ENCODE data around the gene CEP164. TPM values are rescaled to one million over a fixed set of nuclear protein-coding genes. Genes with fewer than 3 reads are reported as not detected.

The CEP164 gene
- total RNA-seq, 1 experiment from 2014 or later, result 21.0 TPM

DNA sequence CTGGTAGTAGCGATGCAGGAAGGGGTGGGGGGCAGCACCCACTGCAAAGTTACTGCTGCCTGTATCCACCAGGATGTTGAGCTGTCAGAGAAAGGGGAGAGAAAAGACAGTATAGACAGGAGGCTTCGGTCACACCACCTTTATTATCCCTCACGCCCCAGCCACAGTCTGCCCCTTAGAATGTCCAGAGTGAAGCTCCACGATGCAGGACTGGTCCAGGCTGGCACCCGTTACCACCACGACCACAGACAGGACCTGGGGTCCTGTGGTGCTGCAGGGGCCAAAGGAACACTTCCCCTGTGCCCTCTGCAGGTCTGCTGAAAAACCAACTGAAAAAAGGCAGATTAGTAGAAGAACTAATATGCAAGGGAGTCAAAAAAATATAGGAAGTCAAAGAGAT, 30.8 kb upstream of the CEP164 start (continued):
- TF ChIP-seq, protein P1, sequence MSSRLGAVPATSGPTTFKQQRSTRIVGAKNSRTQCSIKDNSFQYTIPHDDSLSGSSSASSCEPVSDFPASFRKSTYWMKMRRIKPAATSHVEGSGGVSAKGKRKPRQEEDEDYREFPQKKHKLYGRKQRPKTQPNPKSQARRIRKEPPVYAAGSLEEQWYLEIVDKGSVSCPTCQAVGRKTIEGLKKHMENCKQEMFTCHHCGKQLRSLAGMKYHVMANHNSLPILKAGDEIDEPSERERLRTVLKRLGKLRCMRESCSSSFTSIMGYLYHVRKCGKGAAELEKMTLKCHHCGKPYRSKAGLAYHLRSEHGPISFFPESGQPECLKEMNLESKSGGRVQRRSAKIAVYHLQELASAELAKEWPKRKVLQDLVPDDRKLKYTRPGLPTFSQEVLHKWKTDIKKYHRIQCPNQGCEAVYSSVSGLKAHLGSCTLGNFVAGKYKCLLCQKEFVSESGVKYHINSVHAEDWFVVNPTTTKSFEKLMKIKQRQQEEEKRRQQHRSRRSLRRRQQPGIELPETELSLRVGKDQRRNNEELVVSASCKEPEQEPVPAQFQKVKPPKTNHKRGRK (CRISPR knock-in tag; IDR thresholded peaks at IDR 0.05; ENCODE audit: borderline replicate concordance), result no peak
- no peak for TF ChIP-seq GRHL2 (CRISPR knock-in tag; IDR thresholded peaks at IDR 0.05; ENCODE audit: insufficient replicate concordance, severe bottlenecking)
- TF ChIP-seq, protein P2, sequence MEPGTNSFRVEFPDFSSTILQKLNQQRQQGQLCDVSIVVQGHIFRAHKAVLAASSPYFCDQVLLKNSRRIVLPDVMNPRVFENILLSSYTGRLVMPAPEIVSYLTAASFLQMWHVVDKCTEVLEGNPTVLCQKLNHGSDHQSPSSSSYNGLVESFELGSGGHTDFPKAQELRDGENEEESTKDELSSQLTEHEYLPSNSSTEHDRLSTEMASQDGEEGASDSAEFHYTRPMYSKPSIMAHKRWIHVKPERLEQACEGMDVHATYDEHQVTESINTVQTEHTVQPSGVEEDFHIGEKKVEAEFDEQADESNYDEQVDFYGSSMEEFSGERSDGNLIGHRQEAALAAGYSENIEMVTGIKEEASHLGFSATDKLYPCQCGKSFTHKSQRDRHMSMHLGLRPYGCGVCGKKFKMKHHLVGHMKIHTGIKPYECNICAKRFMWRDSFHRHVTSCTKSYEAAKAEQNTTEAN (CRISPR knock-in tag; IDR thresholded peaks at IDR 0.05), result no peak
- TF ChIP-seq, protein P3, sequence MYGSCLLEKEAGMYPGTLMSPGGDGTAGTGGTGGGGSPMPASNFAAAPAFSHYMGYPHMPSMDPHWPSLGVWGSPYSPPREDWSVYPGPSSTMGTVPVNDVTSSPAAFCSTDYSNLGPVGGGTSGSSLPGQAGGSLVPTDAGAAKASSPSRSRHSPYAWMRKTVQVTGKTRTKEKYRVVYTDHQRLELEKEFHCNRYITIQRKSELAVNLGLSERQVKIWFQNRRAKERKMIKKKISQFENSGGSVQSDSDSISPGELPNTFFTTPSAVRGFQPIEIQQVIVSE (CRISPR knock-in tag; IDR thresholded peaks at IDR 0.05; ENCODE audit: borderline replicate concordance), result no peak

DNA sequence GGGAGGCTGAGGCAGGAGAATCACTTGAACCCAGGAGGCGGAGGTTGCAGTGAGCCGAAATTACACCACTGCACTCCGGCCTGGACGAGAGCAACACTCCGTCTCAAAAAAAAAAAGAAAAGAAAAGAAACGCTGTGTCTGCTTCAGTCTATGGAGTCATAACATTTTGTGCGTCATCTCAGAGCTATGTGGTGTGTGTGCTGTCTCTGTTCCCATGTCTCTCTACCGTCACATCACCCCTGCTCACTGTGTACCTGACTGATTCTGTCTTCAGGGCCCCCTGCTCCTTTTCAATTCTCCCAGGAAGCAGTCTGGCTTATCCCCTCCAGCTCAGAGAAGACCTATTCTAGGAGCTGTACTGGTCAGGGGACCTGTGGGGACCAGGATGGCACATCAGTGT, 29.5 kb upstream of the CEP164 start:
- CTCF ChIA-PET, result interaction anchor here (1.9 kb wide), 1 partner anchor 128 kb away, joined by 6 read pairs; no protein-coding TSS in a partner anchor
- H3K36me3 Mint-ChIP-seq, result no peaks in the 10 kb centered on the region

More for the DNA sequence above, 29.5 kb upstream of the CEP164 start:
- no peak for TF ChIP-seq GABPB1 (CRISPR knock-in tag; IDR thresholded peaks at IDR 0.05)
- no peak for TF ChIP-seq EMX1 (CRISPR knock-in tag; IDR thresholded peaks at IDR 0.05)
- TF ChIP-seq, protein P3 (CRISPR knock-in tag; IDR thresholded peaks at IDR 0.05; ENCODE audit: borderline replicate concordance), result no peak
- TF ChIP-seq, protein P4, sequence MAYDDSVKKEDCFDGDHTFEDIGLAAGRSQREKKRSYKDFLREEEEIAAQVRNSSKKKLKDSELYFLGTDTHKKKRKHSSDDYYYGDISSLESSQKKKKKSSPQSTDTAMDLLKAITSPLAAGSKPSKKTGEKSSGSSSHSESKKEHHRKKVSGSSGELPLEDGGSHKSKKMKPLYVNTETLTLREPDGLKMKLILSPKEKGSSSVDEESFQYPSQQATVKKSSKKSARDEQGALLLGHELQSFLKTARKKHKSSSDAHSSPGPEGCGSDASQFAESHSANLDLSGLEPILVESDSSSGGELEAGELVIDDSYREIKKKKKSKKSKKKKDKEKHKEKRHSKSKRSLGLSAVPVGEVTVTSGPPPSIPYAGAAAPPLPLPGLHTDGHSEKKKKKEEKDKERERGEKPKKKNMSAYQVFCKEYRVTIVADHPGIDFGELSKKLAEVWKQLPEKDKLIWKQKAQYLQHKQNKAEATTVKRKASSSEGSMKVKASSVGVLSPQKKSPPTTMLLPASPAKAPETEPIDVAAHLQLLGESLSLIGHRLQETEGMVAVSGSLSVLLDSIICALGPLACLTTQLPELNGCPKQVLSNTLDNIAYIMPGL (CRISPR knock-in tag; IDR thresholded peaks at IDR 0.05), result no peak
- TF ChIP-seq ESRRA (CRISPR knock-in tag; IDR thresholded peaks at IDR 0.05; ENCODE audit: borderline replicate concordance), result no peak
- TF ChIP-seq, protein P5, sequence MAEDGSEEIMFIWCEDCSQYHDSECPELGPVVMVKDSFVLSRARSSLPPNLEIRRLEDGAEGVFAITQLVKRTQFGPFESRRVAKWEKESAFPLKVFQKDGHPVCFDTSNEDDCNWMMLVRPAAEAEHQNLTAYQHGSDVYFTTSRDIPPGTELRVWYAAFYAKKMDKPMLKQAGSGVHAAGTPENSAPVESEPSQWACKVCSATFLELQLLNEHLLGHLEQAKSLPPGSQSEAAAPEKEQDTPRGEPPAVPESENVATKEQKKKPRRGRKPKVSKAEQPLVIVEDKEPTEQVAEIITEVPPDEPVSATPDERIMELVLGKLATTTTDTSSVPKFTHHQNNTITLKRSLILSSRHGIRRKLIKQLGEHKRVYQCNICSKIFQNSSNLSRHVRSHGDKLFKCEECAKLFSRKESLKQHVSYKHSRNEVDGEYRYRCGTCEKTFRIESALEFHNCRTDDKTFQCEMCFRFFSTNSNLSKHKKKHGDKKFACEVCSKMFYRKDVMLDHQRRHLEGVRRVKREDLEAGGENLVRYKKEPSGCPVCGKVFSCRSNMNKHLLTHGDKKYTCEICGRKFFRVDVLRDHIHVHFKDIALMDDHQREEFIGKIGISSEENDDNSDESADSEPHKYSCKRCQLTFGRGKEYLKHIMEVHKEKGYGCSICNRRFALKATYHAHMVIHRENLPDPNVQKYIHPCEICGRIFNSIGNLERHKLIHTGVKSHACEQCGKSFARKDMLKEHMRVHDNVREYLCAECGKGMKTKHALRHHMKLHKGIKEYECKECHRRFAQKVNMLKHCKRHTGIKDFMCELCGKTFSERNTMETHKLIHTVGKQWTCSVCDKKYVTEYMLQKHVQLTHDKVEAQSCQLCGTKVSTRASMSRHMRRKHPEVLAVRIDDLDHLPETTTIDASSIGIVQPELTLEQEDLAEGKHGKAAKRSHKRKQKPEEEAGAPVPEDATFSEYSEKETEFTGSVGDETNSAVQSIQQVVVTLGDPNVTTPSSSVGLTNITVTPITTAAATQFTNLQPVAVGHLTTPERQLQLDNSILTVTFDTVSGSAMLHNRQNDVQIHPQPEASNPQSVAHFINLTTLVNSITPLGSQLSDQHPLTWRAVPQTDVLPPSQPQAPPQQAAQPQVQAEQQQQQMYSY (CRISPR knock-in tag; IDR thresholded peaks at IDR 0.05), result no peak
- no peak for TF ChIP-seq ZNF121 (CRISPR knock-in tag; IDR thresholded peaks at IDR 0.05)
- no peak for TF ChIP-seq ZNF423 (CRISPR knock-in tag; IDR thresholded peaks at IDR 0.05)
- TF ChIP-seq, protein P6, sequence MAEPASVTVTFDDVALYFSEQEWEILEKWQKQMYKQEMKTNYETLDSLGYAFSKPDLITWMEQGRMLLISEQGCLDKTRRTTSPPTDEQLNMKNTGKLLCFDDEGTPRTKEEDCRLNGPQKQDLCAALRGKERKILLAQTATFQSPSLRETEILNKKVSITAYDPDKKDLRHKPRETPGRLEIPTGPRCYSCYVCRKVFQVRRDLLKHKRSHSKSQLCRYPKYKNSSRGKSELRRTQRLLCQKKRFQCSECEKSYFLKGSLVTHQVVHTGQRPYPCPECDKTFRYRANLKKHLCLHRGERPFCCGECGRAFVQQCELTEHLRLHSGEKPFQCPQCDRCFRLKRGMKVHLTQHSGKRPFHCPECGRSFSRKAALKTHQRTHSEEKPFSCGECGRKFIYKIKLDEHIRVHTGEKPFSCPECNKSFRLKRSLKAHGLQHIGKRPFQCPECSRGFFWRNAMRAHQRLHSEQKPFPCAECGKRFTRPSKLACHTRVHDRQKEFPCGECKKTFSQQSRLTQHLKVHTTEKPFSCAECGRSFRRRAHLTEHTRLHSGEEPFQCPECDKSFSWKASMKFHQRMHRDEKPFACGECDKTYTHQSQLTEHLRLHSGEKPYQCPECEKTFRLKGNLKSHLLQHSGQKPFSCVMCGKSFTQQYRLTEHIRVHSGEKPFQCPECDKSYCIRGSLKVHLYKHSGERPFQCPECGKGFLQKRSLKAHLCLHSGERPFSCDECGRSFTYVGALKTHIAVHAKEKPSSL (CRISPR knock-in tag; conservative IDR thresholded peaks at IDR 0.05), result no peak
- TF ChIP-seq NFYB (CRISPR knock-in tag; conservative IDR thresholded peaks at IDR 0.05; ENCODE audit: low read depth), result no peak
- no peak for TF ChIP-seq ZNF396 (CRISPR knock-in tag; IDR thresholded peaks at IDR 0.05; ENCODE audit: borderline replicate concordance)
- no peak for TF ChIP-seq CREB1 (CRISPR knock-in tag; IDR thresholded peaks at IDR 0.05)
- TF ChIP-seq ZNF317 (CRISPR knock-in tag; IDR thresholded peaks at IDR 0.05; ENCODE audit: borderline replicate concordance, low read depth), result no peak
- no peak for TF ChIP-seq NR1H2 (CRISPR knock-in tag; IDR thresholded peaks at IDR 0.05)
- no peak for TF ChIP-seq MYBL2 (CRISPR knock-in tag; IDR thresholded peaks at IDR 0.05)
- no peak for TF ChIP-seq OVOL2 (CRISPR knock-in tag; IDR thresholded peaks at IDR 0.05; ENCODE audit: borderline replicate concordance)
- no peak for TF ChIP-seq KAT7 (CRISPR knock-in tag; IDR thresholded peaks at IDR 0.05; ENCODE audit: borderline replicate concordance)
- TF ChIP-seq ELF4 (CRISPR knock-in tag; IDR thresholded peaks at IDR 0.05; ENCODE audit: low read depth), result no peak
- TF ChIP-seq, protein P1 (CRISPR knock-in tag; IDR thresholded peaks at IDR 0.05; ENCODE audit: borderline replicate concordance), result no peak
- Mint-ChIP-seq H3K27ac (peak overlapping the region; percentile 73; the same call in 1 of the 2 replicates), H3K4me1 (peaks cover 19% of the 10 kb centered on the region), H3K4me3 (no peak overlapping the region), H3K27me3 (ENCODE audit: low read depth) (peaks cover 4% of the 10 kb centered on the region; the same call in 1 of the 2 replicates), H3K9me3 (no peaks in the 10 kb centered on the region)
- DNase-seq (ENCODE audit: low spot score) (no peak), ATAC-seq (no peak)
- POLR2A ChIA-PET, result no interaction called here
